Stimulated activated CD4-positive, alpha-beta T cell treated with anti-CD3 and anti-CD28 coated beads, Interleukin-1b, Interleukin-23, amount 100 ng/mL, for 24 hours (primary cell): Measurements from ENCODE around the gene ECE1.
A peak's percentile ranks its signal among the peaks of the same experiment; 100 is the strongest.

Experiments
- DNase-seq, 4 experiments: peaks; one replicate each; pipeline ENCODE4 v3.0.0-alpha.2; 2020; ENCODE audit warnings: low read depth in 4 of 4, low spot score in 1 of 4

ECE1 gene

DNA sequence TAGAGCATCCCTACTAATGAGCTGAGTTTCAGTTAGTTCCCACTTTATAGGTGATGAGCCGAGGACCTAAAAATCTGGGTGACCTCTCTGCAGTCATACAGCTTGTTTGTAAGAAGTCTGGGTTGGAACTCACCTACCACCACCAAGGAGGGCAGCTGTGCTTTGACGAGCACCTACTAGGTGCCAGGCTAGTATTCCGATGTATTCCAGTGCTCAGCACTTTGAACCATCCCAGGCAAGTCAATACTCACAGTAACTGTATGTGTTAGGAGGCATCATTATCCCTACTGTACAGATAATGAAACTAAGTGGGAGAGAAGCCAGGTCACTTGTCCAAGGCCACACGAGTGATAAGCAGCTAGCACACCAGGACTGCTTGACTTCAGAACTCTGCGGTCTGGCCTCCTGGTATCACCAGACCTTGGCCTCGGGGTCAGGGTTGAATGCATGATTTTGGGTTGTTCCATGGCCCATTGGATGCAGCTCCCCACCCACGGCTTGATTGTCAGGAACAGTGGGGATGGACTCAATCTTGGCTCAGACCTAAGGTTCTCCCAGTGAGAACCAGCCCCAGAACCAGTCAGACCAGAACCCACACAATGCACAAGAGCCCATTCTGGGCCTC is 20.7 kb downstream of the ECE1 start:
- no peak for DNase-seq

- no peak for DNase-seq
These were observed 21.7 kb downstream of the ECE1 start for GRCh38 chr1:21268281-21269239.

GRCh38 chr1:21267191-21268077 is 22.8 kb downstream of the ECE1 start:
- DNase-seq, result no peak

DNA sequence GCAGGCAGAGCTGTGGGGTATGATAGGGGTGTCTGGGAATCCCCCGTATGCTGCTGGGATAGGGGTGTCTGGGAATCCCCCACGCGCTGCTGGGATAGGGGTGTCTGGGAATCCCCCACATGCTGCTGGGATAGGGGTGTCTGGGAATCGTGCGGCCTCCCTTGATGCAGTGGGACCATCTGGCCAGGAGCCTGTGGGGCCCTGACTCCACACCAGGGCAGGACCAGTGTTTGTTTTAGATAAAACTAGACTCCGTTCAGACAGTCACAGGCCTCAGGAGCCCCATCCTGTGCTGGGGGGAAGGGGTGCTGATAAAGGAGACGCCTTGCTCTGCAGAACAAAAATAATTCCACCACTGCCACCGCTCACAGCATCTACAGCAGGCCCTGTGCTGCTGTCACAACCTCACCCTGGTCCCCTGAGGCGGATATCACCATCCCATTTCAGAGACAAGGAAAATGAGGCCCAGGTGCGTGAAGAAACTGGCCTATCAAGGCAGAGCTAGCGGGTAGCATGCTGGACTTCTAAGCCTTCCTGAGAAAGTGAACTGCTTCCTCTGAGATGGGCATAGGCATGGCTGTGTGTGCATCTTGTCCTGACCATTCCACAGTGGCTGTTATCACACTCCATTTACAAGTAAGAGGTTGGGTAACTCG is 24.0 kb downstream of the ECE1 start:
- no peak for DNase-seq

DNA sequence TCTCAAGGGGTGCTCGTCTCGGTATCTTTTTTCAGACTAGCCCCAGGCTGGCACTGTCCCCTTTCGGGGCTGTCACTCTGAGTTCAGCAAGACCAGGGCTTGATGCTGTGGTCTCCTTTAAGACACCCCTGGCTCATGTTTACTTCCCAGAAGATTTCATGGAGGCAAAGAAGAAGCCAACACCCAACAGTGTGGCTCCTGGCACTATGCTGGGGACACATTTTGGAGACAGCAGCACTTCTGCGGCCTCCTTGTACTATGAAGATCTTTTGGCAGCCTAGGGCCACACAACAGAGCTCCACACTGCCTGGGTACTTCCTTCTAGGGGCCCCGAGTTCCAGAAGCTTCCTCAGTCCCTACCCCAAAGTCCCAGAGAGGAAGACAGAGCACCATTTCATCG is 24.6 kb downstream of the ECE1 start:
- no peak for DNase-seq

DNA sequence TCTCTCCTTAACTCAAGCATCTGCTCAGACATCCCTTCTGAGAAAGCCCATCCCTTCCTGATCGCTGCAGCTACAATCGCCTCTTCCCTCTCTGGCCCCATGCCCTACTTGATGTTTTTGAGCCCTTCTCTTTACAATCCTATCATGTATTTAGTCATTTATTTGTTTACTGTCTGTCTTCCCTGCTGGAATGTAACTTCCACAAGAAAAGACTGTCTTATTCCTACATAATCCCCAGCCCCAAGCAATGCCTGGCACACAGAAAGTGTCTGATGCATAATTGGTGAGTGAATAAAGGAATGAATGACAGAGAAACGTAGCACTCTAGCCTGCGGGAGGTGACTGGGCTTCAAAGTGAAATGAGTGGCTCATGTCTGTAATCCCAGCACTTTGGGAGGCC is 25.4 kb downstream of the ECE1 start:
- no peak for DNase-seq

- no peak for DNase-seq
These were observed 26.5 kb downstream of the ECE1 start for GRCh38 chr1:21263653-21264225.

DNA sequence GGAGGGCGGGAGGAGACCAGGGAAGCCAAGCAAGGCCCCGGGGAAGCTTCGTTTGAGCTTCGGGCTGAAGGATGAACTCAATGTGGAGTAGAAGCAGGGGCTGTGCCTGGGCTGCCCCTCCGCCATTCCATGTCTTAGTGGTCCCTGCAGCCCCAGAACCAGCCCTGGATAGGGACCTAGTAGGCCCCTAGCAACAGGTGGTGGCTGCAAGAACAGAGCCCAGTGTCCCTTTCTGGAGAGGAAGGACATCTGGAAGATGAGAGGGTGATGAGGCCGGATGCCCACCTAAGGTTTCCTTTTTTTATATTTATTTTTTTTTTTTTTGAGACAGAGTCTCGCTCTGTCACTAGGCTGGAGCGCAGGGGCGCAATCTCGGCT is 27.2 kb downstream of the ECE1 start:
- no peak for DNase-seq

DNA sequence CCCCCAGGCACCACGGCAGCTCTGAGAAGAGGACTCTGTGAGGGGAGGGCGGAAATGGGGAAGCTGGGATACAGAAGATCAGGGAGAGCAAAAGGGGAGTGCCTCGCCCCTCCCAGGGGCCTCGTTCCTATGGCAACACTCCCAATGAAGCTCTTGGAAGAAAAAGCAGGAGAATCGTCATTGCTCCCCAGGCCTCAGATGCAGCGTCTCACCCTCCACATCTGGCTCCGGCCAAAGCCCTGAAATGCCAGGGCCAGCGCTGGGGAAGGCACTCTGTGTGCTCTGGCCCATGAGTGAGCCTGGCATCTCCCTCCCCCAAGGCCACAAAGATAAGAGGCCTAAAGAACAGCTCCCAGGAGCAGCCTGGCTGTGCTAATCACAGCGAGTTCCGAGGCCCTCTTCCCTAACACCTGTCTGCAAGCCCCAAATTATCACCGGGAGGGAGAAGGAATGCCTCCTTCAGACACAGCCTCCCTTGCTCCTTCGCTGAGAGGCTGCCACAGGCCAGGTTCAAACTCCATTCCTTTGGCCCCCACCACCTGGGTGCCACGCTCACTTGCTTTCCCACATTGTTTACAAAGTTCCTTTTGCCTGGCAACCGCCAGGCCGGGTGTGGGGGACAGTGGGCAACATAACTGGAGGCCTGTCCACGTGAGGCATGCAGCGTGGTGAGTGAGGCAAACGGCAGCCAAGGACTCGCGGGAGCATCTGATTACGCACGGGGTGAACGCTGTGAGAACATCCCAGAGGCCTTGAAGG is 27.8 kb downstream of the ECE1 start:
- no peak for DNase-seq

GRCh38 chr1:21261551-21262292 is 28.5 kb downstream of the ECE1 start:
- DNase-seq, result peak in 1 of 4 experiments; percentile 16

GRCh38 chr1:21260405-21261125 is 29.7 kb downstream of the ECE1 start:
- DNase-seq, result no peak

- no peak for DNase-seq
These were observed 30.8 kb downstream of the ECE1 start for GRCh38 chr1:21259316-21260076.

DNA sequence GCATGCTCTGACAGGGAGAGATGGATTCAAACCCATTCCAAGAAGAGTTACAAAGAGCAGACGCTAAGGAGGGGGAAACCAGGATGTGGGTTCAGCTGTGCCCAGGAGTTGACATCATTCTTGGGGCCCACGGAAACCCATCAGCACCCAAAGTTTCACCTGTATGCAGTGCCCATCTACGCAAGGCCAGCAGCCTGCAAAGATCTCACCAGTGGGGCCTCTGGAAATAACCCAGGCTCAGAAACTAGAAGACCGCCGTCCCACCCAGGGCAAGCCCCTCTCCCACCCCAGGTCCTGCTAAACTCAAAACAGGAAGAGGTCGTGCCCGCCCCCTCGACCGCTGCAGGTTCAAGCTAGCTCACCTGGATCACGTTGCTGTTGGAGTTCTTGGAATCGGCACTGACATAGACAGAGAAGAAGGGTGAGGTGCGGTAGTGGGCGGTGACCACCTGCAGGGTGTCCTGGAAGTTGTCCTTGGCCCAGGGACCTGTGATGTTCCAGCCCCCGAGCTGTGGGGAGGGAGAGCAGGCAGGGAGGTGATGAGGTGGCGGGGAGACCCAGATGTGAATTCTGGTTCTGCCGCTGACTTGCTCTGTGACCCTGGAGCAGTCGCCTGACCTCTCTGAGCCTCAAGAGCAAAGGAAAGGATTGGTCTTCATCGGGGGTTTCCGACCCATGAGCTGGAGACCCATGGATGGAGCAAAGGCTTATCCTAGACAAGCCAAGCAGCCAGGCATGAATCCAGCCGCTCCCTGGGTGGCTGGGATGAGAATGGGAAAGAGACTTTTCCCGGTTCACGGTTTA is 31.7 kb downstream of the ECE1 start:
- peak in 1 of 4 experiments; percentile 17 for DNase-seq

DNA sequence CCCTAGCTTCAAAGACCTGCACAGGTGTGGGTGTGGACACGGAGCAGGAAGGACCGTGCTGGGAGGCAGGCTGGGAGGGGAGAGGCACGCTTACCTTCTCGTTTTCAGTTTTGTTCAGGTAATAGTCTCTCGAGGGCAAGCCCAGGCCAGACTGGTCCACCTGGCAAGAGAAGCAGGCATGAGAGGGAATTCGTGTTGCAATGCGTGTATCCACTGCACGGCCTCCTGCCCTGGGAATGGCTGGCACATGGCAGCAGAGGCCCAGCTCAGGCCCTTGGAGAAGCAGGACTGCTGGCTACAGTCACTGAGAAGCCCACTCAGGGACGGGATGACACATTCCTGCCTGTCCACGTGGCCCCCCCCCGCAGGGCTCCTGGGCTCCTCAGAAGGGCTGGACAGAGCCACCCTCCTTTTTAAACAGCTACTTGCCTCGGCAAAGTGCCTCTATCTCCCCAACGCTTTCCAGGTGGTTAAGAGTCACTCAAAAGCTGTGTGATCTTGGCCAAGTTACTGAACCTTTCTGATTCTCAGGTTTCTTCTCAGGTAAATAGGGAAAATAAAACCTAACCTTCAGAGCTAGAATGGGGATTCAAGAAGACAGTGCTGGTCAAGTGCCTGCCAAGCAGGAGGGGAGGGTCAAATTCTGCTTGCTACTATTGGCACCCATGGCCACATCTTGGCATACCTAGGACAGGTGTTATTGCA is 32.7 kb downstream of the ECE1 start:
- no peak for DNase-seq

GRCh38 chr1:21256776-21257175 is 33.5 kb downstream of the ECE1 start:
- DNase-seq, result no peak

- DNase-seq, result no peak
These were observed 34.3 kb downstream of the ECE1 start for GRCh38 chr1:21255943-21256320.
